GM19043 (cell line): ENCODE data around the gene GAB2.
"Not testable (repeated sequence)": the region's sequence is repeated elsewhere in the genome, so short reads cannot be mapped to it uniquely, and the experiment has no call there.

Experiments used
- ATAC-seq: cut with Tn5 transposase; IDR thresholded peaks from one replicate; pipeline ENCODE4 v1.9.1; 2021; ENCODE audit warnings: low read depth; ENCODE audit not compliant: unreplicated experiment

The GAB2 gene, protein sequence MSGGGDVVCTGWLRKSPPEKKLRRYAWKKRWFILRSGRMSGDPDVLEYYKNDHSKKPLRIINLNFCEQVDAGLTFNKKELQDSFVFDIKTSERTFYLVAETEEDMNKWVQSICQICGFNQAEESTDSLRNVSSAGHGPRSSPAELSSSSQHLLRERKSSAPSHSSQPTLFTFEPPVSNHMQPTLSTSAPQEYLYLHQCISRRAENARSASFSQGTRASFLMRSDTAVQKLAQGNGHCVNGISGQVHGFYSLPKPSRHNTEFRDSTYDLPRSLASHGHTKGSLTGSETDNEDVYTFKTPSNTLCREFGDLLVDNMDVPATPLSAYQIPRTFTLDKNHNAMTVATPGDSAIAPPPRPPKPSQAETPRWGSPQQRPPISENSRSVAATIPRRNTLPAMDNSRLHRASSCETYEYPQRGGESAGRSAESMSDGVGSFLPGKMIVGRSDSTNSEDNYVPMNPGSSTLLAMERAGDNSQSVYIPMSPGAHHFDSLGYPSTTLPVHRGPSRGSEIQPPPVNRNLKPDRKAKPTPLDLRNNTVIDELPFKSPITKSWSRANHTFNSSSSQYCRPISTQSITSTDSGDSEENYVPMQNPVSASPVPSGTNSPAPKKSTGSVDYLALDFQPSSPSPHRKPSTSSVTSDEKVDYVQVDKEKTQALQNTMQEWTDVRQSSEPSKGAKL

DNA sequence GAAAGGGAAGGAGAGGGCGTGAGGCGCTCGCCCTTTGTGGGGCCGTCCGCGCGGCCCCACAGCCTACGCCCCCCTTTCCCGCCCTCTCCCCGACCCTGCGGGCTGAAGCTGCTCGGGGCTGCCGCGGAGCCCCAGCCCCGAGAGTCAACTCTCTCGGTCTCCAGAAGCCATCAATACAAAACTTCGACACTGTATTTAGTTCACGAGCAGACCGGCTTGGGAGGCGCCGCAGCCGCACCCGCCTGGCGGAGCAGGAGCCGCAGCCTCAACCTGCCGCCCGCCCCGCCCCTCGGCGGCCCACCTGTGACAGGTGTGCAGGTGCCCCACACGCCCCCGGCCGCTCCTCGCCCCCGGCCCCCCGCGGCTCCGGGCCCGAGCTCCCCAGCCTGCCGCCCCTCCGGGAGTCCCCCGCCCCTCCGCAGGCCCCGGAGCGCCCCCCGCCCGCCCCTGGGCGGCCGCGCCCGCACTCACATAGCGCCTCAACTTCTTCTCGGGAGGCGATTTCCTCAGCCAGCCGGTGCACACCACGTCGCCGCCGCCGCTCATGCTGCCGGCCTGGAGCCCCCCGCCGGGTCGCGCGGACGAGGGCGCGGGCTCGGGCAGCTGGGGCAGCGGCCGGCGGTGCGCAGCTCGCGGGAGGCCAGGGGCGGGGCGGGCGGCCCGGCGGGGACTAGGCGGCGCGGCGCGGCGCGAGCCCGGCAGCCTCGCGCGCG is at the start of gene GAB2:
GAB2 (minus strand) TSS at position 646 of the 713 bp plus-strand sequence; CDS start at position 546, 100 bp downstream.
- ATAC-seq = peak; percentile 7

DNA sequence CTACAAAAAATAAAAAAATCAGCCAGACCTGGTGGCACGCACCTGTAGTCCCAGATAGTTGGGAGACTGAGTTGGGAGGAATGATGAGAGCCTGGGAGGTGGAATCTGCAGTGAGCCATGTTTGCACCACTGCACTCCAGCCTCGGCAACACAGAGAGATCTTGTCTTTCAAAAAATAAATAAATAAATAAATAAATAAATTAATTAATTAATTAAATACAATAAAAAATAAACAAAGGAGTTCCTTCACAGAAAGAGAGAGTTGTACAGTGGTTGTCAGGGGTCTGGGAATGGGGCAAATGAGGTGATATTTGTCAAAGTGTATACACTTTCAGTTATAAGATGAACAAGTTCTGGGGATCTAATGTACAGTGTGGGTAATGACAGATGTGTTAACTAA is 49.8 kb upstream of the GAB2 start:
- ATAC-seq = no peak

DNA sequence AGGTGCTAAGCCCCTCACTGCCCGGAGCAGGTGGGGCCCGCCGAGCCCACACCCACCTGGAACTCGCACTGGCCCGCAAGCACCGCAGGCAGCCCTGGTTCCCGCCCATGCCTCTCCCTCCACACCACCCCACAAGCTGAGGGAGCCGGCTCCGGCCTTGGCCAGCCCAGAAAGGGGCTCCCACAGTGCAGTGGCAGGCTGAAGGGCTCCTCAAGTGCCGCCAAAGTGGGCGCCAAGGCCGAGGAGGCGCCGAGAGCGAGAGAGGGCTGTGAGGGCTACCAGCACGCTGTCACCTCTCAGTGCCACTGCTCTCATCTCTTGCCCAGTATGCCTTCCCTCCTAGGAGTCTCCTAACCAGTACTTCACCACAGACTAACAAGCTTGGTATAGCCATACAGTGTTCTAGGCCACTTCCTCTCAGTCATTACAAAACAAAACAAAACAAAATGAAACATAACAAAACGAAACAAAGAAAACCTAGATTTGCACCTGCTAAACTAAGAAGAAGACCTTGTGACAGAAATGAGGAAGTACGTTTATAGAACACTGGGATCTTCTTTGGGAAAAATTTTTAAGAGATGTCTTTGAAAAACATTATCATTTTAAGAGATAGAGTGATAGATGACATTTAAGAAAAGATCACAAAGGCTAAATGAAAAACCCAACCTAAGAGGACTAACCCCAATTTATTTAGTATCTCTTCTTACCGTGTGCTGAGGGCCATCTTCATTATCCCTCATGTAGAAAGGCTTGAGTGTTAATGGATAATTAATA is 47.7 kb upstream of the GAB2 start:
- ATAC-seq = peak; percentile 98

DNA sequence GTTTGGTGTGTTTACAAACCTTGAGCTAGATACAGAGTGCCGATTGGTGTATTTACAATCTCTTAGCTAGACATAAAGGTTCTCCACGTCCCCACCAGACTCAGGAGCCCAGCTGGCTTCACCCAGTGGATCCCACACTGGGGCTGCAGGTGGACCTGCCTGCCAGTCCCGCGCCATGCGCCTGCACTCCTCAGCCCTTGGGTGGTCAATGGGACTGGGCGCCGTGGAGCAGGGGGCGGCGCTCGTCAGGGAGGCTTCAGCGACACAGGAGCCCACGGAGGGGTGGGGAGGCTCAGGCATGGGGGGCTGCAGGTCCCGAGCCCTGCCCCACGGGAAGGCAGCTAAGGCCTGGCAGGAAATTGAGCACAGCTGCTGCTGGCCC is 47.2 kb upstream of the GAB2 start:
- not testable (repeated sequence) for ATAC-seq

DNA sequence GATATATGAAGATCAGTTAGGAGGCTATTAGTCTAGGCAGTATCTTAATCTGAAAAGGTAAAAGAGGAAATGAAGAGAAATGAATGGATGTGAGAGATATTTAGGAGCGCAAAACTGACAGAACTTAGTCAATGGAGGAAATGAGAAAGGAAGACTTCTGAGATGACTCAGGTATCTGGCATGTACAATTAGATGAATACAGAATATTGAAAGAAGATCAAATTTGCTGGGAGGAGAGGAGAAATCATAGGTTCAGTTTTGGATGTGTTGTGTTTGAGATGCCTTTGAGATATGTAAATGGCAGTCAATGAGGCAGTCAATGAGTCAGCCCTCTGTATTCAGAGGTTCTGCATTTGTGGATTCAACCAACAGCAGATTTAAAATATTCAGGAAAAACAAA is 42.9 kb upstream of the GAB2 start:
- ATAC-seq = no peak

DNA sequence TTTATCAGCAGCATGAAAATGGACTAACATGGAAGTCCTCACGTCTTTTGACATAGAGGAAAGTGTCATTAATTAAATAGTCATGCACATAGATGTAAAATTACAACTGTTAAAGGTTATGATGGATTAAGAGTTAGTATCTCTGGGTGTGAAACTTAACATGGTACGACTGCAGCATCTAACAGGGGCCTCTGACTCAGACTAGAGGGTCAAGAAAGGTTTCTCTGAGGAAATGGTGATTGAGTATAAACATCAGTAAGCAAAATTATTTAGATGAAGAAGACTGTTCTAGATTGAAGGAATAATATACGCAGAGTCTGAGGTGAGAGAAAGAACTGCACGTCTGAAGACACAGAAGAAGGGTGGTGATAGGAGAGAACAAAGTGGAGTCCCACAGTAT is 42.1 kb upstream of the GAB2 start:
- no peak for ATAC-seq

DNA sequence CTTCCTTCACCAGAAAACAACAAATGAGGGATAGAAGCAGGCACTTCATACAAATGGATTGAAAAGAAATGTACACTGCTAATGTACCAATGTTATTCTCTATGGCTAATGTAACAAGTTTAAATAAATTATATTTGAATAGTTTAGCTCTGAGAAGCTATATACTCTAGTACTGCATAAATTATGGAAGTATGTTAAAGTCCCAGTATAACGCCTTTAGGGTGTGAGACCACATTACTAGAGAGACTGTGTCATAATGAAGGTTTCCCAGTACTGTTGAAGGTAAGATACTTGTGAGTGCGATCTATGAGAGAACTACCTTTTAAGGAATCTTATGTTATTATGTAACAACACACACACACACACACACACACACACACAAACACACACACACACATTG is 39.8 kb upstream of the GAB2 start:
- ATAC-seq = no peak

DNA sequence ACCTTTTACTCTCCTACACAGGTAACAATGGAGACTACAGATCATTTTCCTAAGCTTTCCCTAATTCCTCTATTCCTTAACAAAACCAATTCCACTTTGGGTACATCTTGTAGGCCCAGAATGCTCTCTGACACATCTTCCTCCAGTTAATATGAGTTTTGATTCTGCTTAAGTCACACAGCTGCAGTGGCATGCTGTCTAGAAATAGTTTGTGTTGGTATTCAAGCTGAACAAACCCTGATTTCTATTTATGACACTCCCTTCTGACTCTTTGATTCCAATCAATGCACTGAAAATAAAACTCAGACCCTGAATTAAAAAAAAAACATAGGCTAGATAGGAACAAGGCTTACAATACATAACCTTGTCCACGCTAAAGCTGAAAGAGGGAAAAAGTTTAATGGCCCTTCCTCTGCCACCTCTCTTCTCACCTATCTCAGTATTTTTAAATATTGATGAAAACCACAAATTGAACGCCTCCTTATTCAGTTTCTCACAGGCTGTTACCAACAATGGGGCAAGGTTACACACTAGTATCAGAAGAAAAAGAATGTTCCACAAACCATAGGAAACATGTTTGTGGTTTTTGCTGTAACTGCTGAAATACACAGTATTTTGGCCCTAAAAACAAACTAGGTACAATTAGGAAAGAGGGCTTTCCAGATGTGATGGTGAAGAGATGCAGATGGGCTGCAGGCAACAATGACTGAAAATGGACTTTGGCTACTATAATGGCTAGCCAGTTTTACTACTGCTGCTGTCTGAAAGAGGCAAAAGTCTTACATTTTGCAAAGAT is 35.7 kb upstream of the GAB2 start:
- peak; percentile 66 for ATAC-seq

DNA sequence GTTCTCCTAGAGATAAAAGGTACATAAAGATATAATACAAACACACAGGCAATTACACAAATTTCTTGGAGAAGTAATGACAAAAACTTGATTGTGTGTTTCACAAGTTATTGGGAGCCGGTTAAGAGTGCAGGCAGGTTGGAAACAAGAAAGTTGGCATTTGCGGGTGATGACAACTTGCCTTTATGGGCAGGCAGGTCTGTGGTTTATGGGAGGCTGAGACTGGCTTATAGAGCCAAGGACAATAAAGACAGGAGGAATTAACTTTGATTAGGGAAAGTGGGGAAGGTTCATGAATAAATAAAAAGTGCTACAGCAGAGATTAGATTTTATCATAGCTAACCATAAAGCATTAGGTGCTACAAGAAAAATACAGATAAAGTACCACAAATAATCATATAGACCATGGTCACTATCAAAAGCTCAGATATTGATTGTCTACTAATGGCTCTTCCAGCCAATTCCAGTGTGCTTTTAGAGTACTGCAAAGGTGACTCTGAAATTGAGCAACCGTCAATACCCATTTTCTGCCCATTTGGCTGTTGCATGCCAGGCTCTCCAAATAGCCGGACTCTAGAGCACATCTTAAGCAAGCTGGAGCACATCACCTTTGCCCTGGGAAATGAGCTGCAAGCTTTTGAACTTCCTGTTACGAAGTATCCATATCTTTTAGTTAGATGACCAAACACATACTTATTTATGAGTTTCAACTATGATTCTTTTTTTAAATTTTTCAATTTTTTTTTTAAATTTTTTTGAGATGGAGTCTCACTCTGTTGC is 33.9 kb upstream of the GAB2 start:
- no peak for ATAC-seq

DNA sequence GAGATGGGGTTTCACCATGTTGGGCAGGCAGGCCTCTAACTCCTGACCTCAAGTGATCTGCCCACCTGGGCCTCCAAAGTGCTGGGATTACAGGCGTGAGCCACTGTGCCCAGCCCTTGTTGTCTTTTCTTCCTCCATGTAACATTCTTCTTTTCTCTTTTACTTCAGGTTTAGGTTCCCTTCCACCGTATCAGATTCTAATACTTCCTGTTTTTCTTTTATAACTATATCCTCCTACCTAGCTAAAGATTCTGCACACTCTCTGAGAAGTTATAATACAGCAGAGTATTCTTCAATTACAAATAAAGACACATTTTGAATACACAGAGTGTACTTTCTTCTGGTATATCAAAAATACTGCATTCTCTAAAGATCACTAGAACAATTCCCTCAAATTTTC is 33.2 kb upstream of the GAB2 start:
- no peak for ATAC-seq

DNA sequence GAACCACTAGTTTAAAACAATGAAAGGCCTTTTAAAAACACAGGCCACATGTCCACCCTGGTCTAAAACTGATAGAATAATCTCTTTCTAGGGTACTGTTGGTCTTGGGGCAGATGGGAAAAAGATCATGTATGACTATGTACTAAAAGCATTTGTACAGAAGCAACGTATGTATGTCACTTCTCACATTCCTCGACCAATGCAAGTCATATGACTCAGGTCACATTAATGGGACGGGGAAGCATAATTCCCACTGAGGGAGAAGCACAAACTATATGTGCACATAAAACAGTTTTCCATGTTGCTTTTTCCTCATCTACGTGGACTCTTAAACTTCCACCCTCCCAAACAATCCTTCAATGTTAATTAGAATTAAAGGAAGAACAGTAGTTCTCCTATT is 32.2 kb upstream of the GAB2 start:
- ATAC-seq = no peak

DNA sequence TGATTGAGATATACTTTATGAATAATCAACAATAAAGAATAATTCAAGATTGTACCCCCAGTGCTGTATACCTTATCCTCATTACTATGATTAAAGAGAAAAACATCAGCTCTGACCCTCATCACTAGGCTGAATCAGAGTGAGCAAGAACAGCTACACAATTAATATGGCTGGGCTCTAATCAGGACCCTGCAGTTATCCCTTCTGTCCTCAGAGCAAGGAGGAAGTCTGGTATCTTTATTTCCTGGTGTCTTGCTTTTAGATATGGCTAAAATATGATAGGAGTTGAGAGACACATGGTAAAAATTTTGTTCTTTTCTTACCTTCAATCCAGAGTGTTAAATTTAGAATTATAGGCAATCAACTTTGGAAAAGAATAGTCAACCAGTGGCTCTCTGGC is 28.6 kb upstream of the GAB2 start:
- no peak for ATAC-seq

DNA sequence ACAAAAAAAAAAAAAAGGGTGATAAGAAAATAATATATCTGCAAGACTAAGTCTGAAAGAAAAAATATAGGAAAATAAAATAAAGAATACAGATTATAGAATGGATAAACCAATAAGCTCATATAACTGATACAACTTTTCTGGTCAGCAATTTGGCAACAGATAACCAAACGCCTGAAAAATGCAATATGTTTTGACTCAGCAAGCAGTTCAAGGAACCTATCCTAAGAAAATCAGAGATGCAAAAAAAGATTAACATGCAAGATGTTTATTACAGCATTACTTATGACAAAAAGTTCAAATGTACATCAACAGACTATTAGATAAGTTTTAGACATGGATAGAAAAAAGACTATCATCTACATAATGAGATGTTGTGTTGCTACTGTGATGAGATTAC is 27.1 kb upstream of the GAB2 start:
- ATAC-seq = no peak

DNA sequence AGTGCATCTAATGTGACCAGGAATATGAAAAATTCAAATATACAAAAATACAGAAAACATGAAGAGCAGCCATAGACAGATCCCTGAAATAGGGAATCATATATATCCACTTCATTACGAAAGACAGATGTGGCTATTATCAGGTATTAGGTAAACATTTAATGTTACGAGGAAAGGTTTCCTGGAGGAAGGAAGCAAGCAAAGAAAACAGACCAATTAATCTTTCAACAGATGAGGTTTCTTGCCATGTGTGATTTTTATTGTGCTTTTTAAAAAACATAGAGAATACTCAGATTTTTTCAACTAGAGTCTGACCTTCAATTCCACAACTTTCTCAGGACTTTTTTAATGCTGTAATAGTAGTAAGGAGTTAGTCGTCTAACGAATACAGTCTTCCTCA is 24.3 kb upstream of the GAB2 start:
- ATAC-seq = no peak

DNA sequence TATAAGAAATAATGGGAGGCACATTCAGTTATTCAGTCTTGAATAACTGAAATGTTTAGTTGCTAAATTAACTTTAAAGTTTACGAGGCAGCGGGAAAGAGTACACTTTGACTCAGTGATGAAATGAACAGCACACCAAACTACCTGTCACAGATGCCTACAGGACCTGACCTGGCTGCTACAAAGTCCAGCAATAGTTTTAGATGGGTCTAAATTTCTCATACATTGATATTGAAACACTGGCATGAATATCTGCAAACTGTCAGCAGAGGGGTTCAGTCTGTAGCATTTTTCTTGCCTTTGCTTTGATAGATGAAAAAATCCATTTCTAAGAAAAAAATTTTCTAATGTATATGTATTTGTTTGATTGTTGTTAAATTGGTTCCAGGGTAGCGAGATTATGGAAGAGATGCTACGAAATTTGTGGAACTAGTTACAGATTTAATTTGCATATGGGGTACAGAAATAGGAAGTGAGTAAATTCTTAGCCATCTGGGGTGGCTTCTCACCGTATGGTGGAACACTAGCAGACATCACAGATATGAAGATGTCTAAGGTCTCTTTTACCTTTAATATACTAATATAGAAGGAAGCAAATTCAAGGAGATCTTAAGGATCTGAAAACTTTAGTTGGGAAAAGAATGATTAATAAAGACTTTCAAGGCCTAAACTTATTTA is 20.8 kb upstream of the GAB2 start:
- ATAC-seq = peak; percentile 89

DNA sequence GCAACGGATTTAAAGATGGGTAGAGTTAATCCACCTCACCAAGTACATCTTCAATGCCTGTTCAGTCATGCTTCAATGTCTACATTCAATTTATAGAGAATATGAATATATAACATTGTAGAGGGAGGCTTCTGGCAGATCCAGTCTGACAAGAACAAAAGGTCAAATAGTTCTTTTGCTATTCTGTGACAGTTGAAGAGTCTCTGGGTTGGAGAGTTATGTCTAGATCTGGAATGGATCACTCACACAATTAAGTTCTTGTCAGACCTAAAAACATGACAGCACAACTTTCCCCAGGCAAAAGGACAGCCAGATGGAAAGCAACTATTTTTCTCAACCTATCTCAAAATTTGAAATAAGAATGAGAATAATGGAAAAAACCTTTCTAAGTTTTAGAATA is 15.3 kb upstream of the GAB2 start:
- ATAC-seq = no peak

DNA sequence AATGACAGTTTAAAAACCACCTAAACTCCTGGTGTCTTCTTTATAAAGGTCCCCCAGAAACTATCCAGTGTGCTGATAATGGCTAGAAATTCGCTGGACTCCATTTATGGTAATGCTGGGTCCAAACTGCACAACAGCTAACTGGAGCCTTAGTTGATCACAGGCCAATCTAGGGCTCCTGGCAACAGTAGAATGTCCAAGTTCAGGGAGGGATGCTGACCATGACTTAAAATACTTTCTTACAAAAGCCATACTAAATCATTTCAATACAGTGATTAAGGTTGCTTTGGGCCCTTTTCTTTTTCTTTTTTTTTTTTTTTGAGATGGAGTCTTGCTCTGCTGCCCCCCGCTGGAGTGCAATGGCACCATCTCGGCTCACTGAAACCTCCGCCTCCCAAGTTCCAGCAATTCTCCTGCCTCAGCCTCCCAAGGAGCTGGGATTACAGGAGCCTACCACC is 14.5 kb upstream of the GAB2 start:
- no peak for ATAC-seq

DNA sequence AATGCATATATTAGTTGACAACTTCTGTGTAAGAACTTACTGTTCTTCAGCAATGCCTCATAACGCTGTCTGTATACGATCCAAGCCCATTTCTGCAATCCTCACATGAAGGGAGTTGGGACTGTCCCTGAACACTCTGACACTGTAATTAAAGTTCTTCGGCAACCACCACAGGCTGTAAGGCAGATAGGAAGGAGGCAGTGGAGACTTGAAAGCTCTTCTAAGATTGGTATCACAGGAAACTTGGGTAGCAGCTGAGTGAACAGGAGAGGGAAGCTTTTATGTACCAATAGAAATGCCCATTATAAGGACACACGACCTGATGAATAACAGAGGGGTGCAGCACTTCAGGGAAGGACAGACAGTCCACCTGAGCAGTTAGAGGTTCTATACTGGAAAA is 12.0 kb upstream of the GAB2 start:
- no peak for ATAC-seq

DNA sequence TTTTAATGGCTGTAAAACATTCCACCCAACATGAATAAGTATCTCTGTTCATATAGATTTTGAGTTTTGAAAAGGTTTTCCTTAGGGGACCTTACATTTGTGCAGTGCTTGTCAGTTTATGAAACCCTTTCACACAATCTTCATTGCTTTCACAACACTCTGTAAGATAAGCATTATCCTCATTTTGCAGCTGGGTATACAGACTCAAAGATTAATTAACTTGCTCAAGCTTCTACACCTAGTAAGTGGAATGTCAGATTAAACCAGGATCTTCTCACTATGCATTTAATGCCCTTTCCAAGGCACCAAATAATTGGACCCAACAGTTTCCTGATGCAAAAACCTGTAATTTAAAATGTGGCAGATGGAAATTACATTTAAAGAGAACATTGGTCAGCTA is 11.6 kb upstream of the GAB2 start:
- no peak for ATAC-seq
